HCT116 (cell line): ENCODE measurements around the gene QRICH1. TPM values are rescaled to one million over a fixed set of nuclear protein-coding genes. Genes with fewer than 3 reads are reported as not detected.

ENCODE experiments used
- ATAC-seq: fragments of 200-7000 bp; cut with Tn5 transposase; 2 replicates; pipeline ENCODE4 v1.9.1; 2020; ENCODE audit warnings: mild to moderate bottlenecking, moderate library complexity
- BruUV-seq: library from RNA; stranded (reverse); fragments of 400-500 nt; replicated peaks from 2 replicates; lab custom pipeline; 2021; lab: Mats Ljungman, UMichigan
- CTCF ChIA-PET: fragments of 300-600 bp; sonication (Branson Sonifier 250); formaldehyde crosslinking; loops from one replicate; lab custom pipeline; 2021; ENCODE audit warnings: antibody characterized with exemption; lab: Charles Lee
- POLR2A ChIA-PET: fragments of 300-600, 350-600 bp; sonication (Branson Sonifier 250); formaldehyde crosslinking; loops from one replicate; lab custom pipeline; 2021; ENCODE audit warnings: antibody characterized with exemption; lab: Charles Lee
- RAD21 ChIA-PET, 2 experiments: fragments of 300-600 bp; sonication (Branson Sonifier 250); formaldehyde crosslinking; loops; one replicate each; lab custom pipeline; 2023; ENCODE audit warnings: low total read pairs in 2 of 2; ENCODE audit not compliant: uncharacterized antibody in 2 of 2, unreplicated experiment in 2 of 2, low non-redundant PET in 1 of 2; lab: Charles Lee
- DNase-seq: peaks from one replicate; pipeline ENCODE4 v3.0.0-alpha.2; 2010; ENCODE audit warnings: low read depth, low spot score
- H2AFZ ChIP-seq: fragments of 200-600 bp; shearing (Covaris generic), sonication (generic); 2 replicates; pipeline ENCODE4 v1.6.1; 2017; ENCODE audit warnings: low read depth, mixed run types, mixed read lengths, antibody characterized with exemption, low read length; ENCODE audit not compliant: poor library complexity, severe bottlenecking
- H3K27ac ChIP-seq: 2 replicates; pipeline ENCODE4 v1.5.1; 2012; ENCODE audit warnings: low read depth, low read length
- H3K27me3 ChIP-seq: fragments of 200-600 bp; sonication (generic); 2 replicates; pipeline ENCODE4 v1.6.1; 2016; ENCODE audit warnings: mixed run types, low read length, mixed read lengths; ENCODE audit not compliant: insufficient read depth
- H3K36me3 ChIP-seq, 2 experiments: fragments of 200-500 bp in 1 of 2; fragments of 200-600 bp in 1 of 2; sonication (Bioruptor generic) in 1 of 2; sonication (generic) in 1 of 2; 2 replicates each; pipeline versions ENCODE4 v1.5.1 to v1.6.1; 2014 to 2016; ENCODE audit warnings: low read length in 2 of 2, inconsistent platforms in 1 of 2, mixed read lengths in 1 of 2, mixed run types in 1 of 2; ENCODE audit not compliant: insufficient read depth in 2 of 2, control insufficient read depth in 1 of 2
- H3K4me1 ChIP-seq, 2 experiments: fragments of 200-600 bp in 1 of 2; sonication (generic) in 1 of 2; 2 replicates each; pipeline versions ENCODE4 v1.5.1 to v1.6.1; 2012 to 2017; ENCODE audit warnings: low read length in 2 of 2, inconsistent platforms in 1 of 2, mild to moderate bottlenecking in 1 of 2, mixed read lengths in 1 of 2, mixed run types in 1 of 2, moderate library complexity in 1 of 2; ENCODE audit not compliant: insufficient read depth in 2 of 2, control insufficient read depth in 1 of 2
- H3K4me2 ChIP-seq: fragments of 200-600 bp; sonication (generic); 2 replicates; pipeline ENCODE4 v1.6.1; 2017; ENCODE audit warnings: mixed run types, low read length, mixed read lengths
- H3K4me3 ChIP-seq, 2 experiments: fragments of 200-600 bp in 1 of 2; sonication (generic) in 1 of 2; replicated peaks in 1 of 2; 2 replicates each; pipeline ENCODE4 v1.5.1; 2011 to 2016; ENCODE audit warnings: low read length in 2 of 2, control low read depth in 1 of 2, low read depth in 1 of 2, mild to moderate bottlenecking in 1 of 2, mixed read lengths in 1 of 2, mixed run types in 1 of 2
- H3K79me2 ChIP-seq: fragments of 200-600 bp; sonication (generic); 2 replicates; pipeline ENCODE4 v1.6.1; 2017; ENCODE audit warnings: mild to moderate bottlenecking, mixed run types, low read length, moderate library complexity, mixed read lengths; ENCODE audit not compliant: insufficient read depth
- H3K9ac ChIP-seq: fragments of 200-600 bp; sonication (generic); 2 replicates; pipeline ENCODE4 v1.6.1; 2016; ENCODE audit warnings: low read length, mixed read lengths
- H3K9me2 ChIP-seq: fragments of 200-600 bp; sonication (generic), shearing (Covaris generic); 2 replicates; pipeline ENCODE4 v1.6.1; 2017; ENCODE audit warnings: mixed run types, mild to moderate bottlenecking, moderate library complexity; ENCODE audit not compliant: insufficient read depth
- H3K9me3 ChIP-seq, 2 experiments: fragments of 200-500 bp in 1 of 2; fragments of 200-600 bp in 1 of 2; sonication (Bioruptor generic) in 1 of 2; sonication (generic) in 1 of 2; 2 replicates each; pipeline ENCODE4 v1.6.1; 2014 to 2017; ENCODE audit warnings: low read length in 2 of 2, mixed read lengths in 2 of 2, inconsistent platforms in 1 of 2, low read depth in 1 of 2, mild to moderate bottlenecking in 1 of 2, mixed run types in 1 of 2, moderate library complexity in 1 of 2; ENCODE audit not compliant: control insufficient read depth in 1 of 2, insufficient read depth in 1 of 2
- H4K20me1 ChIP-seq: fragments of 200-600 bp; sonication (generic), shearing (Covaris generic); 2 replicates; pipeline ENCODE4 v1.6.1; 2017; ENCODE audit warnings: mixed run types, mild to moderate bottlenecking, moderate library complexity; ENCODE audit not compliant: insufficient read depth
- EGR1 ChIP-seq: IDR thresholded peaks from 2 replicates; pipeline ENCODE4 v1.6.1; 2012; ENCODE audit warnings: low read depth
- ELF1 ChIP-seq: IDR thresholded peaks from 2 replicates; pipeline ENCODE4 v1.6.1; 2012; ENCODE audit warnings: low read depth, borderline replicate concordance
- EZH2 ChIP-seq: fragments of 200-600 bp; sonication (generic); IDR thresholded peaks from 2 replicates; pipeline ENCODE4 v1.6.1; 2017; ENCODE audit warnings: antibody characterized with exemption, mixed run types
- EZH2phosphoT487 ChIP-seq: fragments of 200-600 bp; IDR thresholded peaks from 2 replicates; pipeline ENCODE4 v1.6.1; 2018; ENCODE audit warnings: antibody characterized with exemption, borderline replicate concordance
- FOSL1 ChIP-seq: IDR thresholded peaks from 2 replicates; pipeline ENCODE4 v1.6.1; 2012; ENCODE audit warnings: low read depth
- JUND ChIP-seq: IDR thresholded peaks from 2 replicates; pipeline ENCODE4 v1.6.1; 2012
- POLR2A ChIP-seq: IDR thresholded peaks from 2 replicates; pipeline ENCODE4 v1.7.0; 2011; ENCODE audit warnings: borderline replicate concordance; ENCODE audit not compliant: insufficient read depth, insufficient read length; ENCODE audit errors: extremely low read depth
- POLR2AphosphoS5 ChIP-seq: IDR thresholded peaks from 2 replicates; pipeline ENCODE4 v1.6.1; 2011; ENCODE audit warnings: mild to moderate bottlenecking, low read depth, low read length, moderate library complexity
- RAD21 ChIP-seq: IDR thresholded peaks from 2 replicates; pipeline ENCODE4 v1.6.1; 2012; ENCODE audit warnings: low read depth, mild to moderate bottlenecking
- REST ChIP-seq: IDR thresholded peaks from 2 replicates; pipeline ENCODE4 v1.6.1; 2012; ENCODE audit warnings: low read depth
- SIN3A ChIP-seq: IDR thresholded peaks from 2 replicates; pipeline ENCODE4 v1.6.1; 2012; ENCODE audit warnings: low read depth
- SRF ChIP-seq: IDR thresholded peaks from 2 replicates; pipeline ENCODE4 v1.6.1; 2012; ENCODE audit warnings: low read depth
- TCF7L2 ChIP-seq: IDR thresholded peaks from 2 replicates; pipeline ENCODE4 v1.7.0; 2011; ENCODE audit warnings: borderline replicate concordance, inconsistent platforms; ENCODE audit not compliant: insufficient read depth, insufficient read length; ENCODE audit errors: extremely low read depth
- YY1 ChIP-seq: IDR thresholded peaks from 2 replicates; pipeline ENCODE4 v1.6.1; 2011; ENCODE audit warnings: low read length, low read depth, moderate library complexity, mild to moderate bottlenecking; ENCODE audit not compliant: insufficient replicate concordance; ENCODE audit errors: extremely low read depth
- ZNF274 ChIP-seq: fragments of 200-500 bp; sonication (Bioruptor generic); IDR thresholded peaks from 2 replicates; pipeline ENCODE4 v1.6.1; 2014; ENCODE audit warnings: mild to moderate bottlenecking, low read depth, low read length, inconsistent platforms
- intact Hi-C: fragments of 100-400 bp; cut with micrococcal nuclease; formaldehyde crosslinking; loops from 2 replicates; pipeline ENCODE4 v1.10.0; 2022
- total RNA-seq: library from RNA; stranded (reverse); gene quantifications from one replicate; pipeline ENCODE4 v1.2.1, GENCODE V29; 2021; ENCODE audit not compliant: unreplicated experiment

Gene QRICH1
- total RNA-seq, 1 experiment from 2014 or later: 105 TPM

GRCh38 chr3:49017229-49017970 lies 76.5 kb downstream of the QRICH1 start:
- ChIA-PET CTCF (interaction anchor here (3.0 to 3.3 kb wide), 2 partner anchors 10 to 29 kb away, joined by 15 to 16 read pairs; partner anchors contain the start of gene WDR6), POLR2A (interaction anchor here (2.0 to 5.3 kb wide), 4 partner anchors 10 to 76 kb away, joined by 5 to 41 read pairs (median 22); partner anchors contain the start of genes IMPDH2, QRICH1 and WDR6), RAD21 (interaction anchor here in 1 of 2 experiments (1.0 kb wide), 1 partner anchor 10 kb away, joined by 3 read pairs; the partner anchor contains the start of gene WDR6)
- peaks cover 13 to 31% of the 10 kb centered on the region in 2 experiments; a peak in 3 of 4 replicates for H3K36me3 ChIP-seq
- H3K27me3 ChIP-seq: no peaks in the 10 kb centered on the region
- peak; percentile 2 for ATAC-seq
- H3K27ac ChIP-seq: peak overlapping the region; percentile 99
- DNase-seq: no peak
- H3K79me2 ChIP-seq: peaks cover 48% of the 10 kb centered on the region
- H3K9ac ChIP-seq: peak overlapping the region; percentile 99
- H3K4me3 ChIP-seq: peak overlapping the region; percentile 61 to 80
- H2AFZ ChIP-seq: no peak overlapping the region
- intact Hi-C loops: no loop called here
- no peaks in the 10 kb centered on the region for H3K9me2 ChIP-seq
- TF ChIP-seq FOSL1 (no peak), JUND (no peak), SRF (no peak), EGR1 (no peak), POLR2A (no peak), ELF1 (no peak), RAD21 (no peak), YY1 (no peak), SIN3A (no peak), REST (no peak), TCF7L2 (no peak), ZNF274 (no peak), EZH2phosphoT487 (no peak), POLR2AphosphoS5 (no peak), EZH2 (no peak)
- no peaks in the 10 kb centered on the region for H4K20me1 ChIP-seq
- peaks cover 14 to 44% of the 10 kb centered on the region in 2 experiments for H3K4me1 ChIP-seq
- no peaks in the 10 kb centered on the region for H3K9me3 ChIP-seq
- no TSS peak for BruUV-seq
- peak overlapping the region; percentile 90 for H3K4me2 ChIP-seq
